Activated naive CD4-positive, alpha-beta T cell treated with anti-CD3 and anti-CD28 coated beads, Interleukin-2, amount 50 U/mL, for 72 hours (primary cell): Measurements from ENCODE around the gene SYNRG. TPM values are rescaled to one million over a fixed set of nuclear protein-coding genes. Genes with fewer than 3 reads are reported as not detected.
A peak's percentile ranks its signal among the peaks of the same experiment; 100 is the strongest.

Experiments
- ATAC-seq, 2 donors: fragments of 150-1000 bp; cut with Tn5 transposase; 2 replicates each; pipeline ENCODE4 v1.10.0; 2021; ENCODE audit warnings: mild to moderate bottlenecking in 2 of 2, moderate library complexity in 2 of 2
- DNase-seq, 2 donors: peaks; one replicate each; pipeline ENCODE4 v3.0.0; 2021 to 2022; ENCODE audit warnings: low spot score in 2 of 2
- H3K27ac Mint-ChIP-seq, 2 donors: one replicate each; pipeline ENCODE4 v1.8.0; 2022; ENCODE audit warnings: mild to moderate bottlenecking in 2 of 2, mixed read lengths in 2 of 2
- H3K36me3 Mint-ChIP-seq, 2 donors: one replicate each; pipeline ENCODE4 v1.8.0; 2022; ENCODE audit warnings: mixed read lengths in 2 of 2
- H3K9me3 Mint-ChIP-seq, 2 donors: one replicate each; pipeline ENCODE4 v1.8.0; 2022; ENCODE audit warnings: mixed read lengths in 2 of 2
- total RNA-seq, 2 donors: library from RNA; stranded (reverse); gene quantifications; one replicate each; pipeline ENCODE4 v1.2.3, GENCODE V29; 2022

The SYNRG gene
- total RNA-seq, 2 donors from 2014 or later, result 53.3 to 76.5 TPM

DNA sequence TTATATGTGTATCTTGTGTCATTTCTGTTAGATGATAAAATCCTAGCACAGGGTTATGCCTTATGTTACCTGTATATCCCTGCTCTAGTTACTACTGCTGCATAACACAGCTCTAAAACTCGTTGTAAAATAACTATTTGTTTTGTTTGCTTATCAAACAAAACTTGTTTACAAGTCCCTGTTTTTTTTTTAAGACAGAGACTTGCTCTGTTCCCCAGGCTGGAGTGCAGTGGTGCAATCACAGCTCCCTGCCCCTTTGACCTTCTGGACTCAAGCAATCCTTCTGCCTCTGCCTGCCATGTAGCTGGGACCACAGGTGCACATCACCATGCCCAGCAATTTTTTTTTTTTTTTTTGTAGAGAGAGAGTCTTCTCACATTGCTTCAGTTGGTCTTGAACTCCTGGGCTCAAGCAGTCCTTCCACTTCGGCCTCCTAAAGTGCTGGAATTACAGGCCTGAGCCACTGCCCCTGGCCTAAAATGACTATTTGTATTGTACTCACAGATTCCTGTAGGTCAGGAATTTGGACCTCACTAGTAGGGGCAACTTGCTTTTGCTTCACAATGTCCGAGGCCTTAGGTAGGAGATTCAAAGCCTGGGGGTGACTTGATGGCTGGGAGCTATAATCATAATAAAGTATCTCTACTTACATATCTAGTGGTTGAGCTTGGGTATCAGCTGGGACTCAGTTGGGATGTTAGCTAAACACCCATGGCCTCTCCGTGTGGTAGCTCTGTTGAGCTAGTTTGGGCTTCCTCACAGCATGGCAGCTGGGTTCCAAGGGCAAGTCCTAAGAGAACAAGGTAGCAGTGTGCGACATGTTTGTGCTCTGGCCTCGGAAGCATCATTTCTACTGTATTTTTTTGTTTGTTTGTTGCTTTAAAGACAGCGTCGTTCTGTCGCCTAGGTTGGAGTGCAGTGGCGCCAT is 106.9 kb downstream of the SYNRG start:
- Mint-ChIP-seq H3K36me3 (no peaks in the 10 kb centered on the region), H3K27ac (peak overlapping the region in 1 of 2 donors; percentile 36), H3K9me3 (no peaks in the 10 kb centered on the region)
- DNase-seq, result no peak
- no peak for ATAC-seq

DNA sequence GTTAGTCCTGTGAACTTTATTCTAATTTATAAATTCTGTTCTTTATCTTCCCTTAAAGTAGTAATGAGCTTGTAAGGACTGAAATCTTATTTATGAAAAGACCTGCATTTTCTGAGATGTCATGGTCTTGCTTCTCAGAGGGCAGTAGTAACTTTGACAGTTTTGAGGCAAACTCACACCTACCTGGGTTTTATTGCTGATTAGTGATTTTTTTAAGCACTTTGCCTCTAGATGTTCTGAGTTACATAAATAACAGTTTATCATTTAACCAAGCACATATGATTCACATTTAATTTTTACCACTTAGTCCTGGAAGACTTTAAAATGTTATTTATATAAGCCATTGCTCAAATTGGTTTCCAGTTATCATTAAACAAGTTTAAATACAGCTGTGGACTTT is 108.8 kb downstream of the SYNRG start:
- H3K9me3 Mint-ChIP-seq, result no peaks in the 10 kb centered on the region

DNA sequence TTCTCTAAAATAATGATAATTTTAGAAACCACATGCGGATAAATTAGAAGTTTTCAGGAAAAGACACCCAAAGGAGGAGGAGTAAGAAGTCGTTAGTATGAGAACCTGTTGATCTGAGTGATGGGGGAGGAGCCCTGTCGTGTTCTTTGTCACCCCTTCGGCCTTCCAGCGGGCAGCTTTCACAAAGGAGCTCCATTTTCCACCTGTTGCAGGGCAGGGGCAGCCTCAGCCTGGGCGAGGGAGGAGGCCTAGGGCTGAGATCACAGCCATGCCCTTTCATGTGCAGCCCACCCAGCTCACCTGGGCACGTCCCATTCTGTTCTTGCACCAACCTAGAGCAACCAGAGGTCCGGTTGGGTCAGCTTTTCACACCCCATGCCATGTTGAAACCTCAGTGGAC is 114.2 kb downstream of the SYNRG start:
- Mint-ChIP-seq H3K27ac (no peak overlapping the region), H3K36me3 (peaks cover 0 to 6% of the 10 kb centered on the region in 2 donors), H3K9me3 (no peaks in the 10 kb centered on the region)
- DNase-seq (no peak), ATAC-seq (no peak)

More for the DNA sequence above, 108.8 kb downstream of the SYNRG start:
- no peak overlapping the region for H3K27ac Mint-ChIP-seq
- no peaks in the 10 kb centered on the region for H3K36me3 Mint-ChIP-seq
- ATAC-seq, result no peak
- DNase-seq, result no peak

DNA sequence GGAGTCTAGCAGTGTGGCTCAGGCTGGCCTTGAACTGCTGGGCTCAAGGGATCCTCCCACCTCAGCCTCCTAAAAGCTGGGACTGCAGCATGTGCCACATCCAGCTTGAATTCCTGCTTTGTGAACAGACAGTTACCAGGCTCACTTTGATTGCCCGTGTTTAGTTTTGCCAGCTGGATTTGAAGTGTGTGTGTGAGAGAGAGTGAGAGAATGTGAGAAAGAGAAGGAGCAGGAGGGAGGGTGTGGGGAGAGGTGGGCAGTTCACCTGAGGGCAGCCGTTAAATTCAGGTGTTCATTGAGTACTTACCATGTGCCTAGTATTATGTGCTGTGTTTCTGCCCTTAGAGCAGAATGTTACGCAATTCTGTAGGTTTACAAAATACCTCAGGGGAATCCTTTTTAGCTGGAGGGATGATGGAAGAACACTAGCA is 114.8 kb downstream of the SYNRG start:
- DNase-seq, result no peak
- no peak overlapping the region for H3K27ac Mint-ChIP-seq
- H3K36me3 Mint-ChIP-seq, result peaks cover 0 to 6% of the 10 kb centered on the region in 2 donors
- no peak for ATAC-seq
- H3K9me3 Mint-ChIP-seq, result no peaks in the 10 kb centered on the region

DNA sequence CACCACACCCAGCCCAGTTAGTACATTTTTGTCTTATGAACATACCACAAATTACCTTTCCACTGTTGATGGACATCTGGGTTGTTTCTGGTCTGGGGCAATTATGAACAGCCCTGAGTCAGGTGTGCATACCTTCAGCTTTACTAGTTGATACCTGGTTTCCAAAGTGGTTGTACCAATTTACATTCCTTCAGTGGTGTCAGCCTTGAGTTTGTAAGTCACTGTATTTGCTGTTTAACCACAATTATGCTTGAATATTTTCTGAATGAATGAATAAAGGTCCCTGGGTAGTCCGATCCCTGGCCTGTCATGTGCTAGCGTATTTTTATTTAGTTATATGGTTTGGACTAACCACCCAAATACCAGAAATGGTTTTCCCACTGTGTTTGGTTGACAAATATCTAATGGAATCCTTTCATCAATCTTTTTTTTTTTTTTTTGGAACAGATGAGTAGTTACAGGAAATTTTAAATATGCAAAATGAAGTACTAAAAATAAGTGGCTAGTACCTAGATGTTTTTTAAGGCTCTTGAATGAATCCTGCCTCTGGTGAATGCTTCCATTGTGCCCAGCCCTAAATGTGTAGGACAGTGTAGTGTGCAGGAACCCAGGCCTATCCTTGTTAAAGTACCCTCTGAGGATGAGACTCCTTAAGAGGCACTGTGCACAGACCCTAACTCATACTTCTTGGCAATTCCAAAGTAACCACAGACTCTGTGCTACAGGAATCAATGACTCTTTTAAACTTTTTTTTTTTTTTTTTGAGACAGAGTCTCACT is 115.8 kb downstream of the SYNRG start:
- ATAC-seq (no peak), DNase-seq (no peak)
- H3K27ac Mint-ChIP-seq, result no peak overlapping the region
- no peaks in the 10 kb centered on the region for H3K9me3 Mint-ChIP-seq
- peaks cover 0 to 6% of the 10 kb centered on the region in 2 donors for H3K36me3 Mint-ChIP-seq

DNA sequence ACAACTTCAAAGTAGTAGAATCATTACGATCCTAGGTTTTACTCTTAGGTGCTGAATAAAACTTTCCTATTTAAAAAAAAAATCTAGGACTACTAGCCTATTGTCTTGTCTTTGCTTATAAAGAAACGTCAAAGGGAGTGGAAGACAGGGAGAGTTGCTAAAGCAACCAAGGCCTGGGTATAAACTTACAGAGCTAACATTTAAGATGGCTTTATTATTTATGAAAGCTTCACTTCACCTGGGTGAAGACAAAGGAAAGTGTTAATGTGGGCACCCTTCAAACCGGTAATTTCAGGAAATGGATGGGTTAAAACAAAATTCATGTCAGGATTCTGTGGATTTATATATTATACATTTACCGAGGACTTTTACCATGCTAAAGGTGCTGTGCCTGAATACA is 117.1 kb downstream of the SYNRG start:
- peaks cover 0 to 6% of the 10 kb centered on the region in 2 donors for H3K36me3 Mint-ChIP-seq
- no peaks in the 10 kb centered on the region for H3K9me3 Mint-ChIP-seq
- DNase-seq, result no peak
- no peak for ATAC-seq
- no peak overlapping the region for H3K27ac Mint-ChIP-seq

DNA sequence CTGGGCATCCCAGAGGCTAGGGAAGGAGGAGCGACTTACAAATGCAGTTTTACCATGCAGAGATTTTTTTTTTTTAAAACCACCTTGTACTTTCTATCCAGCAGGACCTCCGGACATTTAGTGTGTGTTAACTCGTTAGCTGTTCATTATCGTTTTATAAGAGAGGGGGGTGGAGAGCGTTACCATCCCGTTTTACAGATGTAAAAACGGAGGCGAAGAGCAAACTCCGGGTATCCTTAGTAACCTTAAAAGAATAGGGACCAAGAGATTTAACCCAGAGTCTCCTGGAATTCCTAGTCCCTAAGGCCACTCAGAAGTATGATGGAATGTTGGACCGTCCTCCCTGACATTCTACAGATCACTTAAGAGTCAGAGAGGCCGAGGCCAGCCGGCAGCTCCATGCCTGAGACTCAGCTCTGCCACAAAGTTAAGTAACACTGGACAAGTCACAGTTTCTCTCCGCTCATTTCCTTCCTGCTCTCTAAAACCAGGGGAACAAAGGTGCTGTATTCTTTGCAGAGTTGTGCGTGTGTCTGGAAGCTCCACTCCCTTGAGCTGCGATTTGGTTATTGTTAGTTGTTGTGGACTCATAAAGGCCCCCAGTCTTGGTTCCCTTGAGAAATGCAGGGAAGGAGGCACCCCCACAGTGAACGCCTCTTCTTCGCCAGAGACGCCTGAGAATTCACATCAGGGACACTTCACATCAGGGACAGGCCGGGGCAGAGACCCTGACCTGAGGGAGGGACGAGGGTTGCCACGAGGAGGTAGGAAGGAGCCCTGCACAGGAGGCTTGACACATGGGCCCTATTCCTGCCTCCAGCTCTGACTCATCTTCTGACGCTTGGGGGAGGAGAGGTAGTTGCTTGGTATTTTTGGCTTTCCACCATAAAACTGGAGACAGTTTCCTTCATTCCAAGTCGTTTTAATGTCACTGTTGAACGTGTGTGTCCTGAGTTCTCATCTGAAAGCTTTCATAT is 118.3 kb downstream of the SYNRG start:
- DNase-seq (peak in 1 of 2 donors; percentile 12), ATAC-seq (peak in 1 of 2 donors; percentile 38)
- H3K27ac Mint-ChIP-seq, result peak overlapping the region; percentile 58 to 94
- H3K36me3 Mint-ChIP-seq, result peaks cover 0 to 6% of the 10 kb centered on the region in 2 donors
- no peaks in the 10 kb centered on the region for H3K9me3 Mint-ChIP-seq

DNA sequence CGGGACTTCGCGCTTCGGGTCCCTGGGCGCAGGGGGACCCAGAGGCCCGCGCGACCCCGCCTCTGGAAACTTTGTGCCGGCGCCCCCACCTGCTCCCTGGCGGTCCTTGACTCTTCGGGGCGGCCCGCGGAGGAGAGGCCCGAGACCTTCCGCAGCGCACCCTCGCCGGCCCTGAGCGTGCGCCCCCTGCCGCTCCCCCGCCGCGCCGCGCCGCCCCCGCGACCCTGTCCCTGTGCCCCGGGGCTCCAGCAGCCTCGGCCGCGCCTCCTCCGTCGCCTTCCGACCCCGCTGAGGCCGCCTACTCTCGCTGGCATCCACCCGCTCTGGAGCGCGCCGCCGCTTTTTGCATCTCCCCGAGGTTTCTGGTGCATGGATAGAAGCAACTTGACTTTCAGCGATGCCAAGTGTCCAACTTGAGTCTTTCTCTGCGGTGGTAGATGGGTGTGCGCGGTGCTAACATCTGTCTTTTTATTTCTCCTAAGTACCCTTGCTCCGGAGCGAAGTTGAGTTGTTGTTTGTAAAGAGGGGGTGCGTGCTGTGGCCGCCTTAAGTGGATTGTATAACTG is 119.1 kb downstream of the SYNRG start:
- H3K36me3 Mint-ChIP-seq, result peaks cover 0 to 6% of the 10 kb centered on the region in 2 donors
- peak; percentile 70 to 82 for DNase-seq
- H3K27ac Mint-ChIP-seq, result peak overlapping the region; percentile 58 to 94
- ATAC-seq, result peak; percentile 42 to 70
- no peaks in the 10 kb centered on the region for H3K9me3 Mint-ChIP-seq

DNA sequence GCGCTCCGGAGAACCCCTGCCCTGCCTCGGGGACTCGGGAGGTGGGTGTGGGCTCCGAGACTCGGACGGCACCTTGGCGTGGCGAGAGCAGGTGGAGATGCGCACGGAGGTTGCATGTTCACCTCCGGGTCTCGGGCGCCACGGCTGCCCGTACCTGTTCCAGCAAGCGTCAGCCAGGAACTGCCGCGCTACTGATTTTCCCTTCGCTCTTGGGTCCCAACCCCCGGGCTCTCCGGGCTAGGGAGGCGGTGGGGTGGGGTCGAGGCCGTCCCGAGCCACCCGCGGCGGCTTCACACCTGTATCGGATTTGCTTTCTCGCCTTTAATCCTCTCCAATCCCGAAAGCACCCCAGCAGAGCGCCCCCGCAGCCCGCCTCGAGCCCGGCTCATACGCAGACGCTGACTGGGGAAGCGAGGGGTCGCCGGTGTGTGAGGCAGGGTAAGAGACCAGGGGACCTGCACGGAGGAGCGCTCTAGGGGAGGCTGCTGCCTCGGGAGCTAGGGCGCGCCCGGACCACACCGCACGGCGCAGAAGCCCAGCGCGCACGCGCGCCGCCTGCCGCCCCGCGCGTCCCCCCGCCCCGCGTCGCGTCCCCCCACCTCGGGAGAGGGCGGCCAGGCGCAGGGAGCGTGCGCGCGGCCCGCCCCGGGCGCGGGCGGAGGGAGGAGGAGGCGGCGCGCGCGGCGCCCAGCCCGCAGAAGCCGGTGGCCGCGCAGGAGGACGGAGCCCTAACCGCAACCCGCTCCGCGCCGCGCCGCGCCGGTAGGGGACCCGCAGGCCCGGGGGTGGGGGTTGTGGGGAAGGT is 119.8 kb downstream of the SYNRG start, which contains the start of gene DUSP14:
Gene DUSP14, plus strand, starts transcription at position 695 of the 805 bp plus-strand sequence. CDS start 22,382 bp downstream, outside the sequence.
- Mint-ChIP-seq H3K36me3 (peaks cover 0 to 6% of the 10 kb centered on the region in 2 donors), H3K9me3 (no peaks in the 10 kb centered on the region), H3K27ac (peak within 1 kb of the TSS; percentile 87 to 94)
- ATAC-seq, result peak; percentile 66 to 83
- peak; percentile 77 for DNase-seq

DNA sequence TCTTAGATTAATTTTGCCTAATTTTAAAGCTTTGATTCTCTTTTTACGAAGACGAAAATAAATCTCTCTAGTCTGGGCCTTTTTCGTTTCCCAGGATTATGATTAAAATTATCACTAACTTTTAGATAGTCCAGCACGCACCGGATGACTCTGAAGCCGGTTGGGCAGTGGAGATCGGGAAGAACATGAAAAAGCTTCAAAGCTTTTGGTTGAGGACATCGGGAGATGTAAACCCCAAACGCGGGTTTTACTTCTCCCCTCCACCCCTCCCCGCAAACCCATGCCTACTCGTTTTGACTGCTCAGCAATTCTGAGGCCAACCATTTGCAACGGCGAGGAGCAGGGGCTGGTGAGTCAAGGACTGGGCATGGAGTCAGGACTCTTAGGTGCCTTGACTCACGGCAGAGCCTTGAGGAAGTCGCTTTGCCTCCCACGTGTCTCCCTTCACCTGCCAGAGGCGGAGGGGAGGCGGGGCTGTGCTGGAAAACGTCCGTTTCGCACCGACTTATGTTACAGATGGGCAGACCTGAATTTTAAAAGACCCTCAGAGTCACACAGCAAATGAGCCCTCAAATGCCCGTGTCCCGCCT is 120.5 kb downstream of the SYNRG start:
- H3K36me3 Mint-ChIP-seq, result peaks cover 0 to 6% of the 10 kb centered on the region in 2 donors
- peak overlapping the region; percentile 60 to 87 for H3K27ac Mint-ChIP-seq
- H3K9me3 Mint-ChIP-seq, result no peaks in the 10 kb centered on the region
- DNase-seq, result peak; percentile 63 to 81
- peak; percentile 60 to 82 for ATAC-seq

DNA sequence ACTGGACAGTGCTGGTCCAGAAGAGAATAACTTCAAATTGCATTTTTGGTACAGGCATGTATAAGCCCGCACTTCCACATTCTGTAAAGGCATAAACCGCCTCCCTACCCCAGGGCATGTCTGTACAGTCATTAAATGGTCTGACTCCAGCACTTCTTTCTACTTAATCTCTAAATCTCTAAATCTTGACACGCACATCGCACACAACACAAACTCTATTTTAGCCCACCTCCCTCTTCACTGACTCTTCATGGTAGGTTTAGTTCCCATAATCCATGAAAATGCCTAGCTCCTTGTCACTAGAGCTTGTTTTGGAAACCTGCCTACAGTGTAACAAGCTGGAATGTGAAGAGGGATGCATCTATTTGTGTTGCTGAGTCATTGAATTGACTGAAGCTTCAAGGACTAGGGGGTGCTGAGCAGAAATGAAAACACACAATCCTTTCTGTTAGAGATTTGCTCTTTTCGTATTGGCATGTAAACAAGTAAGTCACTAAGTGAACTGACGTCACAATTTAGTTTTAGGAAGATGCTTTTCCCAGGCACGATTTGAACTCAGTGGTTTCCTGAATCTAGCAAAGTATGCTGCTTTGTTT is 121.1 kb downstream of the SYNRG start:
- Mint-ChIP-seq H3K36me3 (peaks cover 0 to 6% of the 10 kb centered on the region in 2 donors), H3K9me3 (no peaks in the 10 kb centered on the region), H3K27ac (peak overlapping the region; percentile 60 to 87)
- ATAC-seq (no peak), DNase-seq (no peak)

DNA sequence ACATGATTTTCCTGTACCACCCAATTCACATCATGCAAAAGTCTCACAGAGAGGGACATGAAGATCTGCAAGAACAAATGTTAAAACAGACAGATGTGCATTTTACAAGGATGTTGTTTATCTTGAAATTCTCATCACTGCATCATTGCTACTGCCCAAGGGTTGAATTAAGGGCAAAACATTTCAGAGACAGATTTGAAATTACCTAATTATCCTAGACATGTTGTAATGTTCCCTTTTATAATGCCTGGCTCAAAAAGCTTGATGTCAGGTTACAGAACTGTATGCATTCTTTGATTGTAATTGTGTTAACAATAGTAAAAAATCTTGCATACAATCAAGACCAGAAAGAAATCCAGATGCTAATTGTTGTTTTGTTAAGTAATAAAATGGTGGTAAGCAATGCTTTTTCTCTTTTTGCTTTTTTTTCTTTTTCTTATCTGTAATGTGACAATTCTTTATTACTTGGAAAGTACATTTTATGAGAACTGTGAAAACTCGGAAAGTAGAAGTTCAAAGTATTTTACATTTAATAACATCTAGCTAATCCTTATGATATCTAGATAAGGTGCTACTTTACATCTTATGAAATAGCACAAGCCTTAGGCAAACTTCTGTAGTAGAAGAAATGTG is 123.2 kb downstream of the SYNRG start:
- H3K9me3 Mint-ChIP-seq, result no peaks in the 10 kb centered on the region
- no peak overlapping the region for H3K27ac Mint-ChIP-seq
- DNase-seq (no peak), ATAC-seq (no peak)
- H3K36me3 Mint-ChIP-seq, result peaks cover 0 to 6% of the 10 kb centered on the region in 2 donors

DNA sequence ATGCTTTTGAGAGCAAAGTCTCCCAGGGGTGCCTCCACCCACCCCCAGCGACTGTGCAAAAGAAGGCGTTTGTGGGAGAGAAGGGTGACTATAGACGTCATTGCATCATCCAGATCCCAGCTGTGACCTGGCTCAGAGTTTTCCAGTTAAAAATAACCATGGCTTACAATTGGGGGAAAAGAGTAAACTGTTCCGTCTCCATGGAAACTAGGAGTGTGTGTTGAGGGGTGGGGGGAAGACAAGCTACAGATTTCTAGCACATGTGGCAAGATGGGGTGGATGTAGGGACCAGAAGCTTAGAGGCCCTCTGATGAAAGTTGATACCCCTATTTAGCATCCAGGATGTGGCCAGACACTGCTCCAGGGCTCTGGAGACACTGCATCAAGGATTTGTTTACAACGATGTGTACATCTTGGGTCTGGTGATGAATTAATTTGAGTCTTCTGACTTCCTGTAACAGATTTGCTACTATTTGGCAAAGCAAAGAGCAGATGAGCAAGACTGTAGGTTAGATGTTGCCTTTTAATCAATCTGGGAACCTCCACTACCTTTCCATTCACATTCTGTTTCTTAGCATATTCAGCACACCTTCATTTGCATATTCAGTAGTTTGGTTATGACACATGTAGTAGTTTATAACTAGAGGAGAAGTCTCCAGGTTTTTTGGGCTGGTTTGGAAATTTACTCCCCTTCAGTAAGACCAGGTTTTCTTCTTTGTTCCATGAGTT is 125.7 kb downstream of the SYNRG start:
- DNase-seq, result no peak
- ATAC-seq, result peak in 1 of 2 donors; percentile 58
- Mint-ChIP-seq H3K27ac (peak overlapping the region in 1 of 2 donors; percentile 30), H3K9me3 (no peaks in the 10 kb centered on the region), H3K36me3 (peaks cover 6 to 7% of the 10 kb centered on the region in 2 donors)
